HS-27A (cell line): Measurements from ENCODE around the gene USP32.
A peak's percentile ranks its signal among the peaks of the same experiment; 100 is the strongest.
"Not testable (repeated sequence)": the region's sequence is repeated elsewhere in the genome, so short reads cannot be mapped to it uniquely, and the experiment has no call there.

Experiments
- DNase-seq: peaks from one replicate; pipeline ENCODE4 v3.0.0-alpha.2; 2012; ENCODE audit warnings: low read depth, missing footprints

USP32 gene

DNA sequence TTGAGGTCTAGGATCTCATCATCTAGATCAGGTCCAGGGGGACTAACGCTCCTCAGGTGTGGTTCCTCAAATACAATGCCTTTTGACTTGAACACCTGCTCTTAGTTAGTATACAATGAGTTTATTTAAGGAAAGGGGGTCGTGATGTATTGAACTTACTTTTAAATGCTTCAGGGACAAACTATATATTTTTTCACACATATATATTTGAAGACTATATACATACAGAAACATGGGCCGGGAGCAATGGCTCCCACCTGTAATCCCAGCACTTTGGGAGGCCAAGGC lies 11.5 kb upstream of the USP32 start:
- DNase-seq = no peak

DNA sequence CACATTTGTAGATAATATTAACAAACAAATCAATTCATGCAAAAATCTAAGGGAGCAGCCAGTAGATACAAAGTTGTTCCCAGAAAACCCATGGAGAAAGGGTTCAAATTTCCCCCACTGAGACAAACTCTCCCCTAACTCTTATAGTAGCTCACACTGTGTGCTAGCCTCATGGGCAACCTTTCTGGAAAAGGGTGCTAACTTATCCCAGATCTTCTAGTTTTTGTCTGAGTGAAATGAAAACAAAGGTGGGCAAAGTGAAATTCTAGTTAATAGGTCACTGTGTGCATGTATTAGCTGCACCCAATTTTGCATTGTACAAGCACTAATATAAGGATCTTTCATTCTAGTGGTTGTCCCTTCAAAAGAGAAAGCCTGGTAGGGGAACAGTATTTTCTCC lies 9.9 kb upstream of the USP32 start:
- DNase-seq = no peak

DNA sequence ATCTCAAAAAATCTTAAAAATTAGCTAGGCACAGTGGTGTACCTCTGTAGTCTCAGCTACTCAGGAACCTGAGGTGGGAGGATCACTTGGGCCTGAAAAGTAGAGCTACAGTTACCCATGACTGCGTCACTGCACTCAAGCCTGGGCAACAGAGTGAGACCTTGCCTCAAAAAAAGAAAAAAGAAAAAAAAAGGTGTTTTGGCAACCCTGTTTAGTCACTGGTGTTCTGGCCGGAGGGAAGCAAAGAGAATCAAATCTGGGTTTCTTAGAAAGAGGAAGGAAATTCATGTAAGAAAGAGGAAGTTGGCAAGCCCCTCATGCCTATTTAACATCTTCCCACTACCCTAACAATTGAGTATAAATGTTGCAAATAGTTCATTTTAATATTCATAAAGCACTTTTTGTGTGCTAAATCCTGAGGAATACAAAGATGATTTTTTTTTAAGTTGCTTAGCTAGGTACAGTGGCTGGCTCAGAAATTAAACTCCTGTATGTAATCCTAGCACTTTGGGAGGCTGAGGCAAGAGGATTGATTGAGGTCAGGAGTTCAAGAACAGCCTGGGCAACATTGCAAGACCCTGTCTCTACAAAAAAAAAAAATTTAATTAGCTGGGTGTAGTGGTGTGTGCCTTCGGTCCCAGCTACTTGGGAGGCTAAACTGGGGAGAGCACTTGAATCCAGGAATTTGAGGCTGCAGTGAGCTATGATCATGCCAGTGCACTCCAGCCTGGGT lies 6.5 kb upstream of the USP32 start:
- DNase-seq = no peak

DNA sequence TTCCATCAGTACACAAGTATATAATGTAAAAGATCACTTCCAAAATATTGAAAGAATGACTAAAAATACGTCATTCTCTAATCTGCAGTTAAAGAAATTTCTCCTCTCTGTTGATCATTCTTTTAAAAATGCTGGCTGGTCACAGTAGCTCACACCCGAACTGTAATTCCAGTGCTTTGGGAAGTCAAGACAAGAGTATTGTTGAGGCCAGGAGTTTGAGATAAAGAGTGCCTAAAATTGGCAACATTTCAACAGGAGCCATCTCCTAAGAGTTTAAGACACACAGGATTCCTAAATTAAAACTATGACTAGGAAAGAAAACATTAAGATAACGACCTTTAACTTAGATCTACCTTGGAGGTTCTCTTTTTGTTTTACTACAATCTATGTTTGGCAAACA lies 4.5 kb upstream of the USP32 start:
- DNase-seq = no peak

DNA sequence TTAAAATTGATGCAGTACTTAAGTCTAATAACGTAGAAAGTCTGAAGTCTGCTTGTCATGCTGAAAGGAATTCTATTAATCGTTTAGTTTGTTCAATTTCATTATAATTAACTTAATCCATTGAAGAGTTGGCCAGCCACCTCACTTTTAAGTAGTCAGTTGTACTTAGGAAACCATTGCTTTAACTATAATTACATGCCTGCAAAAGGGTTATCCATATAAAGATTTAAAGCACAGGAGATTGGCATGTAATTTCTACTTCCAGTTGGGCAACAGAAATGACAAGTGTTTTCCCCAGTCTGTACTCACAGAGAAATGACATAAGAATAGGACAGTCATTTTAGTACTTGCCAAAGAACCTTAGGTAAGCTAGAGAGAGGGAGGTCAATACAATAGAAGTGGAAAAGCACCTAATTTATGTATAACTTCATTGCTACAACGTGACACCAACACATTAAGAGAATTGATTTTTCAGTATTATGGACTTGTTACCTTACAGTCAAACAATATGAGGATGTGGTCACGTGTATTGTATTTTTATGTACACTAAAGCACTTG lies 3.7 kb upstream of the USP32 start:
- no peak for DNase-seq

DNA sequence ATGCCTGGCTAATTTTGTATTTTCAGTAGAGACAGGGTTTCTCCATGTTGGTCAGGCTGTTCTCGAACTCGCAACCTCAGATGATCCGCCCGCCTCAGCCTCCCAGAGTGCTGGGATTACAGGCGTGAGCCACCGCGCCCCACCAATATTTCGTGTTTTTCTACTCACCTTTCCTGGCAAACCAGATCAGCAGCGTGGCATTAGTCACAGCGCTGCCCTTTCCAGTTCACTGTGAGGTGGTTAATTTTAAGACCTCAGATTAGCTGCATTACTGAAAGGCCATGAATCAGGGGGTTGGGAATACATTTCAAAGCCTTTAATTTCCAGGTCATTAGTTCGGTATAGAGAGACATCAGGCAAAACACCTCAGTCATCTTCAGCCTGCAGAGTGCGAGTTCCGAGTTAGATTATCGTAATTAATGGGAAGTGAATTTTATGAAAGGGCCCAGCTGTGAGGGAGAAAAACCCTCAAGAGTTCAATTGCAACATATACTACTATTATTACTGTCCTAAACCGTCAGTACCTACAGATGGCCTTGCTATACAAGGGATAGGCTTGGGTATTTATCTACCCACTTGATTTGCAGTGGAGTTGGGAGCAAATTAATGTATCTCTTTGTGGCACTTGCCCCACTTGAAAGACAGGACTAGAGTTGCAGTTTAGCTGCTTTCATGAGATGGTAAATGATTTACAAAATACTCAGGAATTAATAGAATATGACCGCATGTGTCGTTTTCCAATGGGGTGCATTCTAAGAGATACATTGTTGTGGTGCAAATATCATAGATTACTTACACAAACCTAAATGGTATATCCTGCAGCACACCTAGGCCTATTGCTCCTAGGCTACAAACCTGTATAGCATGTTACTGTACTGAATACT lies 2.1 kb upstream of the USP32 start:
- DNase-seq = no peak

DNA sequence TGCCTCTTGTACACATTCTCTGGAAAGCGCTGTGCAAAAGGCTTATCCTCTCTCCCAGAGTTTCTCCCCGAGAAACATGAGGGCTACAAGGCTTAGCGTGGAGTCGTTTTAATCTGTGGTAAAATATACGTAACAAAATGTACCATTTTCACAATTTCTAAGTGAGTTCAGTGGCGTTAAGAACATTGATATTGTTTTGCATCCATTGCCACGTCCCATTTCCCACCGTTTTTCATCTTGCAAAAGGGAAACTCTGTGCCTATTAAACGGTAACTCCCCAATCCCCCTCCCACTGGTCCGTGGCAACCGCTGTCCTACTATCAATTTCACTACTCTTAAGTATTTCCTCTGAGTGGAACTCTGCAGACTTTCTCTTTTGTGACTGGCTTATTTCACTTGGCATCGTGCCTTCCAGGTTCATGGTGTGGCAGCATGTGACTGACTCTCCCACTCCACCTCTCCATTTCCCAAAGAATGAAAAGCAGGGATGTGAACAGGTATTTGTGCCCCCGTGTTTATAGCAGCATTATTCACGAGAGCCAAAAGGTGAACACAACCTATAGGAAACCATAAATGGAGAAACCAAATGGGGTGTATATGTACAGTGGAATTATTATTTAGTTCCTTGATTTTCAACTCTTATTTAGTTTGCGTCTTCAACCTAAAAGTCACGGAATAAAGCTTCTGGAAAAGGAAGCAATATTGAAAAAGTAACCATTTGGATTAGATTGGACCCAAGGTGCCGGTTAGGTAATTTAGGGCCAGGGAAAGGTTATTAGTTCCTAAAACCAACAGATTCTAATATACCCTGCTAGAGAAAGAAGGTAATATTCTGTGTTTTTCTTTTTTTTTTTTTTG lies 1.1 kb upstream of the USP32 start:
- peak; percentile 31 for DNase-seq

DNA sequence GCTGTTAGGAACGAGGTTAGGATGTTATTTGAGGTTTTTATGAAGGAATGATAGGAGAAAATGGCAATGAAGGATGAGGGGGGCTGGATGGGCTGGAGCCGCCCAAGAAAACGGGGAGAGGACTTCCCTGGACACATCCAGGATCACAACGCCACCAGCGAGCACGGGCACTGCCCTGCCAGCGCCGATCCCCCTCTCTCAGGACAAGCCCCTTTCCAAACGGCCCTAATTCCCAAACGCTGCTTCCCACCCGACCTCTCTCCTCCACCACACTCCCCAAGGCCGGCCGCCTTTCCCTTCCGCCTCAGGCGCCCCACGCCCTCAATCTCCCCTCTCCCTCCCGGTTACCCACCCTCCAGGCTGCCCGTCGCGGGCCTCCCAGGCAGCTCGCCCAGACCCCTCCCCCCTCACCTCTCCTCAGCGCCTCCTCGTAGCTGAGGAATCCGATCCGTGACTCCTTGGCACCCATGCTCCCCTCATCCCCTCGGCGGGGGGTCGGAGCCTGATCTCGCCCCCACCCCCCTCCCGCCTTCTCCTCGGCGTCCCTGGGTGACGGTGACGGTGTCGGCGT lies 377 bp downstream of the USP32 start:
- peak; percentile 40 for DNase-seq

DNA sequence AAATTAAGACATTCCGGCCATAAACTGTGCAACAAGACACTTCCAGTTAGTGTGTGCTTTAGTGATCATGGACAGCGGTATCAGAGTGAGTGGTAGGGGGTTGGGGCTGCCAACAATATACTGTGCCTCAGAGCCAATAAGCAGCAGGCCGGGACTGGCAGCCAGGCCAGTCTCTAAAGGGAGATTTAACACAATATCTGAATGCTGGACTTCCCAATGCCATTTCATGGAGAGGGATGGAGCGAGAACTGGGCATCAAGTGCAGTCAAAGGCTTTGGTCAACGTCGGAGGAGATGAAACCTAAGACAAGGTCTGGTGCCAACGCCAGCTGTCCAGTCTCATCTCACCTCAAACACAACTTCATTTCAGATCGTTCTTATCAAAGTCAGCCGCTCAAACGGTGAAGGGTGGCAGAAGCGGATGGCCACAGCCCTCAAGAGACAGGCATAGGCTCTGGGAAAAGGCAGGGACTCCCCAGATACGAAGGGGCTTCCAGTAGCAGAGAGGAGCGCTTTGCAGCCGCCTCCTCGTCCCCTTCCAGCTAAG lies 935 bp downstream of the USP32 start:
- DNase-seq = peak; percentile 33

DNA sequence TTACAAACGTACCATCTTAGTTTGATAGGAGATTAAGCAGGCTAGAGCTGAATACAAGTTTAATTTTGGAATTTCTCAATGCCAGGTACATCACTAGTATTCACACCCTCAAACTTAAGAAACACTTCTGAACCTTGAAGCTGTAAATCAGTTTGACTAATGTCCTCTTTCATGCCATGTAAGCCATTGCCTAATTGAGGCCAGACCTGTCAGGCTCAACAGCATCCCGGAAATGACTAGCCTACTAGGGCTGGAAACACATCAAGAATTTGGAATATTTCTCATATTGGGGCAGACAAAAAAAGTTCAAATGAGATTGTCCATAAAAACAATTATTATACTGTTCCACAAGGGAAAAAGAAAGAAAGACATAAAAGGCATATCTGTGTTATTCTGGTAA lies 1.7 kb downstream of the USP32 start:
- DNase-seq = peak; percentile 52

DNA sequence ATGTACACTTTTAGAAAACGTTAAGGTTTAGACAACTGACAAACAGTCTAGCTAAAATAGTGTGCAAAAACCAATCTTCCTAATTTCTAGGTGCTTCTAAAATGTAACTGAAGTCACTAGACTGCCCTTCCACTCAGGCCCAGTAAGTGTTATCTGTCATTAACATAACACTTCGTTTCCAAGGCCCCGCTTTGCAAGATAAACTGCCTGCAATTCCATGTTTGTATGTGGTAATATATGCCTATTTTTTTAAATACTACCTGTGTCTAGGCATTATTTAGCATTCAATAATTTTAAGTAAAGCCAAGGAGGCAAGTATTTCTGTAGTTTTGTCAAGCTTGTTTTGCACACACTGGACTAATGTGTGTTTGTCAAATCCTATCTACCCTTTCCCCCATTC lies 3.2 kb downstream of the USP32 start:
- no peak for DNase-seq

DNA sequence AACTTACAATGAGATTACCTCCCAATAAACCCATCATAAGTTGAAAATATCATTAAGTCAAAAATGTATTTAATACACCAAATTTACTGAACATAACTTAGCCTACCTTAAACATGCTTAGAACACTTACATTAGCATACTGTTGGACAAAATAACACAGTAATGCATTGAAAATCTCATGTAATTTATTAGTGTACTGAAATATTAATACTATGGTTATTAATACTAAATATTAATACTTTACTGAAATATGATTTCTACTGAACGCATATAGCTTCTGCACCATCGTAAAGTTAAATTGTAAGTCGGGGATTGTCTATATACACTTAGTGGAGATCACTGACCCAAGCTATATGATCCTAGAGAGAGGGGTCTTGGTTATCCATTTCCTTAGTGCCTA lies 4.3 kb downstream of the USP32 start:
- no peak for DNase-seq

DNA sequence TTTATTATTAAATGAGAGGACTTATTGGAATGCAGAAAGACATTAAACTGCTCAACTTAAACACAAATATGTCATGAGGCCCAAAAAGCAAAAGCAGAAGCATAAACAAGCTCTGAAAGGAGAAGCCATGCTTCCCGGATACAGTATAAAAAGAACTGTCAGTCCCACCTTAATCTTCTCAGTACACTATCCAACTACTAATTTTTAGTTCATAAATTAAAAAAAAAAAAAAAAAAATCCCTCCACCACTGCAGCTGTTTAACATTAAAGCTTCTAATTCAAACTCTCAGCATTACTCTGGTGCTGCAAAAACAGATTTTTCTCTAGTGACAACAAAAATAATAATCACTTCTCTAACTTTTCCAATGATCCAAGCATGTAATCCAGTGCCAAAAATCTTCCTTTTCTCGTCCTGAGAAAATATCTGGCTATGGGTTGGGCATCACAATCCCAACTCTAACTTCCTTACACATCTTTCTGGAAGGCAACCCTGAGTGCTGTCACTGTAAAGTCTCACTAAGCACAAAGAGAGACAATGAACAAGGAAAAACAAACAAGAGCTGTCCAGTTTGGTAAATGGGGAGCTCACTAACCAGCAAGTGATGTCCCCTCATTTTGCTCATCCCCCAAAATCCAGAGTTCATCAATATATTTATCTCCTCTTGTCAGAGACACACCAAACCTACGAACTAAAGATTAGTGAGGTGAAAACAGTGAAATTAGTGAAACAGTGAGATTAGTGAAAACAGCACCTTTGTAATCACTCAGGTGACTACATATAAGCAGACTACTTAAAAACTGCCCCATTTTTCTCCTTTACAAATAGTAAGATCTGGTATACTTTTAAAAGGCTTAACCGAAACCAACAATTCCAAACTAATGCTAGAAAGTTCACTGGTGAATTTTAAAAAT lies 5.5 kb downstream of the USP32 start:
- no peak for DNase-seq

DNA sequence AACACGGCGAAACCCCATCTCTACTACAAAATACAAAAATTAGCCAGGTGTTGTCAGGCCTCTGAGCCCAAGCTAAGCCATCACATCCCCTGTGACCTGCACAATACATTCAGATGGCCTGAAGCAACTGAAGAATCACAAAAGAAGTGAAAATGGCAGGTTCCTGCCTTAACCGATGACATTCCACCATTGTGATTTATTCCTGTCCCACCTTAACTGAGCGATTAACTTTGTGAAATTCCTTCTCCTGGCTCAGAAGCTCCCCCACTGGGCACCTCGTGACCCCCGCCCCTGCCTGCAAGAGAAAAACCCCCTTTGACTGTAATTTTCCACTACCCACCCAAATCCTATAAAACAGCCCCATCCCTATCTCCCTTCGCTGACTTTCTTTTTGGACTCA lies 7.0 kb downstream of the USP32 start:
- not testable (repeated sequence) for DNase-seq

DNA sequence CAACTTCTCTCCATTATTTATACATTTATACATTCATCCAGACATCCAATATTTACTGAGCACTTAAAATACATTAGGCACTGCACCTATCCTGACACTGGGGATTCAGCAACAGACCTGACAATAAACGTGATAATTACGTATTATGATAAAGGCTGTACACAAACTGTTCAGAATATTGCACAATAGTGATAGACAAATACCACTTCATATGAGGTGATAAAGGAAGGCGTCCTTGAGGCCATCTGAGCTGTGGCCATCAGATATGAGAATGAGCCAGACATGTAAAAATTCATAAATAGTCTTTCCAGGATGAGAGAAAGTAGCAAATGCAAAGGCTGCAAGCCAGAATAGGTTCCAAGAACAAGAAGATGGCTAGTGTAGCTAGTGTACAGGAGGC lies 8.6 kb downstream of the USP32 start:
- DNase-seq = no peak

DNA sequence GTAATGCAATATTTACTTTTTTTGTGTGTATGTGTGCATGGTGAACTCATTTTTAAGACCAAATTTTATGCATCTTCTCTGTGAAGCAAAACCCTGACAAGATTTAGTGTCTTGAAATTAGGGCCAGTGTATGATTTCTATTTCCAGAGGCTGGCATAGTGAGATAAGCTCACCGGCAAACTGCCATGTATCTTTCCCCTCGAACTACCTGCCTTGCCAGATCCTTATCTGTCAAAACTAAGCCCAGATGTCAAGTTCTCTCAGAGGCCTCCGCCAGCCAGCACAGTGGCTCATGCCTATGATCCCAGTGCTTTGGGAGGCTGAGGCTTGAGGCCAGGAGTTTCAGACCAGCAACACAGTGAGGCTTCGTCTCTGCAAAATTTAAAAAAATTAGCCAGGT lies 10.0 kb downstream of the USP32 start:
- no peak for DNase-seq

DNA sequence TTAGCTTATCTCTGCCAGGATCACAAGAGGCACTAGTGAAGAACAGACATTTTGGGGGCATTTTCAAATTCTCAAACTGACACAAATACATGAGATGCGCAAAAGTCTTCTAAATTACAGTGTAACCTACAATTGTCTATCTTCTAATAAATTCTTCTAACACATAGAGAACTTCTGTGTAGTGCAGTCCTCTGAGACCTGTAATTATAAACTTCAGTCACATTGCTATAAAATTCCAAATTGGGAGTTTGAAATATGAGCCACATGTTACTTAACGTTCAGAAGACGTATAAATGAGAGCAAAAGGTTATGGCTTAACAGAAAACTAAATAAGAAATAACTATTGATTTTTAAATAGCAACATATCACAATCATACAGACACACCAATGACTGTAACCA lies 12.5 kb downstream of the USP32 start:
- not testable (repeated sequence) for DNase-seq

DNA sequence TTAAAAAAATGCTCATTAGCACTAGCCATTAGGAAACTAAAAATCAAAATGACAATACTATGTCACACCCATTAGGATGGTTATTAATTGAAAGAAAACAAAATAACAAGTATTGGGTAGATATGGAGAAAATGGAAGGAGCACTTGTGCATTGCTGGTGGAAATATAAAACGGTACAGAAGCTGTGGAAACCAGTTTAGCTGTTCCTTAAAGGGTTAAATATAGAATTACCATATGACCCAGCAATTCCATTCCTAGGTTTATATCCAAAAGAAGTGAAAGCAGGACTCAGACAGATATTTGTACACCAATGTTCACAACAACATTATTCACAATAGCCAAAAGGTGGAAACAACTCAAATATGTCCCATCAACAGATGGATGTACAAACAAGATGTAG lies 13.7 kb downstream of the USP32 start:
- not testable (repeated sequence) for DNase-seq

DNA sequence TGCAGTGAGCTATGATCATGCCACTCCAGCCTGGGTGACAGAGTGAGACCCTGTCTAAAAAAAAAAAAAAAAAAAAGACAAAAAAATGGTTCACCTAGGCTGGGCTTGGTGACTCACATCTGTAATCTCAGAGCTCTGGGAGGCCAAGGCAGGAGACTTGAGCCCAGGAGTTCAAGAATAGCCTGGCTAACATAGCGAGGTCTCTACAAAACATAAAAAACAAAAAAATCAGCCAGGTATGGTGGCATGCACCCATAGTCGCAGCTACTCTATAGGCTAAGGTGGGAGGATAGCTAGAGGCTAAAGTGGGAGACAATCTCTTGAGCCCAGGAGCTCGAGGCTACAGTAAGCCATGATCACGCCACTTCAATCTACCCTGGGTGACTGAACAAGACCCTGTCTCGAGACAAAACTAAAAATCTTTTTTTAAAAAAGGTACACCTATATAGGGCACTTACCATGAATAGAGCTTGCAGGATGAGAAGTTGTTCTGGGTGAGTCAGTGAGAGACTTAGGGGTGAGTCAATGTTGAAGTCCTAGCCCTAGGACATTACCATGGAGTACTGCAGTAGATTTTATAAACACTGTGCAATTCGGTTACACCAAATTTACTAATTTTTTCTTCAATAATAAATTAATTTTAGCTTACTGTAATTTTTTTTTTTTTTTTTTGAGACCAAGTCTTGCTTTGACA lies 19.0 kb downstream of the USP32 start:
- DNase-seq = peak; percentile 19
